Sigmoid colon (tissue), 4 donors: Measurements from ENCODE around the gene SHF.

Experiments used
- EP300 ChIP-seq, 4 donors: sonication (generic); formaldehyde crosslinking; IDR thresholded peaks; one replicate each; pipeline ENCODE4 v1.6.1; 2017; ENCODE audit warnings: antibody characterized with exemption in 4 of 4
- POLR2A ChIP-seq, 2 donors: fragments of 450-650 bp; IDR thresholded peaks; one replicate each; pipeline ENCODE4 v1.6.1; 2016; ENCODE audit warnings: antibody characterized with exemption in 2 of 2, mild to moderate bottlenecking in 2 of 2, moderate library complexity in 2 of 2
- POLR2AphosphoS5 ChIP-seq, 4 donors: sonication (generic); formaldehyde crosslinking; IDR thresholded peaks; one replicate each; pipeline ENCODE4 v1.6.1; 2017; ENCODE audit warnings: antibody characterized with exemption in 4 of 4
- TF ChIP-seq, protein P1 (sequence below), 4 experiments: fragments of 450-650 bp in 3 of 4; fragments of 200-600 bp in 1 of 4; IDR thresholded peaks; one replicate each; pipeline ENCODE4 v1.5.1; 2016 to 2019; ENCODE audit warnings: antibody characterized with exemption in 4 of 4, mild to moderate bottlenecking in 3 of 4, moderate library complexity in 2 of 4

DNA sequence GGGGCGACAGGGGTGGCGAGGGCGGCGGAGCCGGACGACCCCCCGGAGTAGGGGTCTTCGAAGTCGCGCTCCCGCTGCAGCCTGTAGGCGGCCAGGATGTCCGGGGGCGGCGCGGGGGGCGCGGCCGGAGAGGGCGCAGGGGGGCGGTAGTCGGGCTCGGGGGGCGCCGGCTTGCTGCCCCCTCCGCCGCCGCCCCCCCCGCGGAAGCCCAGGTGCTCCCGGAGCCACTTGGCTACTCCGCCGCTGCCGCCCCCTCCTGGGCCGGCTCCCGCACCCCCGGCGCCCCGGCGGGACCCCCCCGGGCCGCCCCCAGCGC, 230 bp downstream of the SHF start:
- TF ChIP-seq, protein P1, sequence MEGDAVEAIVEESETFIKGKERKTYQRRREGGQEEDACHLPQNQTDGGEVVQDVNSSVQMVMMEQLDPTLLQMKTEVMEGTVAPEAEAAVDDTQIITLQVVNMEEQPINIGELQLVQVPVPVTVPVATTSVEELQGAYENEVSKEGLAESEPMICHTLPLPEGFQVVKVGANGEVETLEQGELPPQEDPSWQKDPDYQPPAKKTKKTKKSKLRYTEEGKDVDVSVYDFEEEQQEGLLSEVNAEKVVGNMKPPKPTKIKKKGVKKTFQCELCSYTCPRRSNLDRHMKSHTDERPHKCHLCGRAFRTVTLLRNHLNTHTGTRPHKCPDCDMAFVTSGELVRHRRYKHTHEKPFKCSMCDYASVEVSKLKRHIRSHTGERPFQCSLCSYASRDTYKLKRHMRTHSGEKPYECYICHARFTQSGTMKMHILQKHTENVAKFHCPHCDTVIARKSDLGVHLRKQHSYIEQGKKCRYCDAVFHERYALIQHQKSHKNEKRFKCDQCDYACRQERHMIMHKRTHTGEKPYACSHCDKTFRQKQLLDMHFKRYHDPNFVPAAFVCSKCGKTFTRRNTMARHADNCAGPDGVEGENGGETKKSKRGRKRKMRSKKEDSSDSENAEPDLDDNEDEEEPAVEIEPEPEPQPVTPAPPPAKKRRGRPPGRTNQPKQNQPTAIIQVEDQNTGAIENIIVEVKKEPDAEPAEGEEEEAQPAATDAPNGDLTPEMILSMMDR (IDR thresholded peaks at IDR 0.05) = no peak
- TF ChIP-seq POLR2AphosphoS5 (IDR thresholded peaks at IDR 0.05) (no peak), POLR2A (IDR thresholded peaks at IDR 0.05) (no peak), EP300 (IDR thresholded peaks at IDR 0.05) (no peak)
